Measurements from ENCODE around the gene MYL9. TPM values are rescaled to one million over a fixed set of nuclear protein-coding genes. Genes with fewer than 3 reads are reported as not detected.

MYL9 gene
- total RNA-seq (not detected), polyA plus RNA-seq (not detected)

DNA sequence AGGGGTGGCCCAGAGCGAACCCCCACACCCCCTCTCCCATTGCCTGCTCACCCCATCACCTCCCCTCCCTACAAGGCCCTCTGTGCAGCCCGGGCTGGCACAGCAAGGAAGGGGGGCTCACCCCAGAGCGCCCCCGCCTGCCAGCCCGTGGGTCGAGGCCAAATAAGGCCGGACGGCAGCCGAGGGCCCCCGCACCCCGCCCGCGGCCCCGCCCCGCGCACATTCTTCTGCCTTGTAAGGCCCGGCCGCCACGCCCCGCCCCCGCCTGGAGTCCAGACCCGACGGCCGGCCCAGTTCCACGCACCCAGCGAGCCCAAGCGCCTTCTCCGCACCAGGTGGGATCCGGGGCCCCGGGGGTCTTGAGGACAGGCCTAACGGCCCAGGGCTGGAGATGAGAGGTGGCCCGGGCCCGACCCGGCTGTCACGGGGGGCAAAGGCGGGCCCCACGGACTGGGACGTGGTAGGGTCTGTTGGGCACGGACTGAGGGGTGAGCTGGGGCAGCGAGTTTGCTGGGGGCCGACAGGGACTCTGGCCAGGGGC, at the start of gene MYL9:
TSS of gene MYL9 (plus strand) at position 293 of the 541 bp plus-strand sequence. CDS start 3,366 bp downstream, outside the sequence.
- H3K4me3 ChIP-seq (ENCODE audit: low read length): no peak within 1 kb of the TSS
- H3K36me3 ChIP-seq (ENCODE audit: insufficient read depth, low read length): no peaks in the 10 kb centered on the region
- Mint-ChIP-seq H3K4me3 (no peak within 1 kb of the TSS), H3K27ac (no peak within 1 kb of the TSS), H3K36me3 (no peaks in the 10 kb centered on the region), H3K4me1 (peaks cover 0 to 5% (median 4%) of the 10 kb centered on the region in 3 donors), H3K9me3 (no peaks in the 10 kb centered on the region), H3K27me3 (peaks cover 0 to 5% of the 10 kb centered on the region in 2 donors)
- POLR2A ChIA-PET: no interaction called here
- H3K9me3 ChIP-seq (ENCODE audit: low read length): no peaks in the 10 kb centered on the region
- H3K27ac ChIP-seq (ENCODE audit: low read depth, low read length): no peak within 1 kb of the TSS
- no peaks in the 10 kb centered on the region for H3K27me3 ChIP-seq (ENCODE audit: insufficient read depth, low read length, poor library complexity, severe bottlenecking)
- H3K4me1 ChIP-seq (ENCODE audit: insufficient read depth, low read length): no peaks in the 10 kb centered on the region
- CTCF ChIA-PET: no interaction called here
- no peak for DNase-seq

DNA sequence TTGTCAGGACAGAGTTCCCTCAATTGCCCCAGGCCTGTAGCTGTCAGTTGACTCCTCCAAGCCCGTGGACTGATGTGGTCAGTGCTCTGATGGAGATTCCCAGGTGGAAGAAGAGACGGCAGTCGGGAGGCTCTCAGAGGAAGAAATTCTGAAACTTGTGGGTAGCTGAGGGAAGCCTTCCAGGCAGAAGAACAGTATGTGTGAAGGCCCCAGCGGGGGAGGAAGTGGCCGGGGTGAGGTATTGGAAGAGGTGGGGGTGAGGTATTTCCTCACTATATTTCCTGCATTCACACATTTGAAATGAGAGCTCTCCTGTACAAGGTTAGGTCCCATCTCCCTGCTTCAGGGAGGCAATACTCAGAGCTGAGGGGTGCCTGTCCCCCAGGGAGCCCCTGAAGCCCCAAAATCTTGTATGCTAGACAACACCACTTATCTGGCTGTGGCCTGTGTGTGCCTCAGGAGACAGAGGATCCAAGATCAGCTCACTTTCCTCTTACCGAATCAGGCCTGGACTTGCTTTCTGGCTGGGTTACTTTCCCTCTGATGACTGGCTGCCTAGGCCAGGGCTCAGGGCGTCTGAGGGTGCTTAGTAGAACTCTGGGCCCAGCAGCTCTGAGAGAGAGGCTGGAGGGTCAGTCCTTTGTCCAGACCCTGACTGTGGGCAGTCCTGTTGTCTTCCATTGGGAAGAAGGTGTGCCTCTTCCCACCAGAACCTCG, 49.3 kb upstream of the MYL9 start:
- Mint-ChIP-seq H3K4me3 (peak overlapping the region; percentile 10 to 84 (median 79)), H3K27me3 (no peaks in the 10 kb centered on the region), H3K4me1 (peaks cover 43 to 59% (median 47%) of the 10 kb centered on the region in 3 donors), H3K9me3 (no peaks in the 10 kb centered on the region), H3K27ac (peak overlapping the region; percentile 88 to 98 (median 94)), H3K36me3 (peaks cover 0 to 14% (median 5%) of the 10 kb centered on the region in 3 donors)
- peaks cover 8% of the 10 kb centered on the region for H3K36me3 ChIP-seq (ENCODE audit: insufficient read depth, low read length)
- no peaks in the 10 kb centered on the region for H3K9me3 ChIP-seq (ENCODE audit: low read length)
- CTCF ChIA-PET: interaction anchor here (0.6 to 1.5 kb wide), 4 partner anchors 14 to 289 kb away, joined by 3 to 5 read pairs (median 4); partner anchors contain the start of gene SLA2
- H3K27me3 ChIP-seq (ENCODE audit: insufficient read depth, low read length, poor library complexity, severe bottlenecking): no peaks in the 10 kb centered on the region
- H3K4me1 ChIP-seq (ENCODE audit: insufficient read depth, low read length): peaks cover 26% of the 10 kb centered on the region
- POLR2A ChIA-PET: interaction anchor here (0.6 to 1.1 kb wide), 3 partner anchors 26 to 247 kb away, joined by 3 read pairs; no protein-coding TSS in a partner anchor
- H3K4me3 ChIP-seq (ENCODE audit: low read length): peak overlapping the region; percentile 53
- peak; percentile 40 to 73 (median 56) for DNase-seq
- peak overlapping the region; percentile 51 for H3K27ac ChIP-seq (ENCODE audit: low read depth, low read length)

DNA sequence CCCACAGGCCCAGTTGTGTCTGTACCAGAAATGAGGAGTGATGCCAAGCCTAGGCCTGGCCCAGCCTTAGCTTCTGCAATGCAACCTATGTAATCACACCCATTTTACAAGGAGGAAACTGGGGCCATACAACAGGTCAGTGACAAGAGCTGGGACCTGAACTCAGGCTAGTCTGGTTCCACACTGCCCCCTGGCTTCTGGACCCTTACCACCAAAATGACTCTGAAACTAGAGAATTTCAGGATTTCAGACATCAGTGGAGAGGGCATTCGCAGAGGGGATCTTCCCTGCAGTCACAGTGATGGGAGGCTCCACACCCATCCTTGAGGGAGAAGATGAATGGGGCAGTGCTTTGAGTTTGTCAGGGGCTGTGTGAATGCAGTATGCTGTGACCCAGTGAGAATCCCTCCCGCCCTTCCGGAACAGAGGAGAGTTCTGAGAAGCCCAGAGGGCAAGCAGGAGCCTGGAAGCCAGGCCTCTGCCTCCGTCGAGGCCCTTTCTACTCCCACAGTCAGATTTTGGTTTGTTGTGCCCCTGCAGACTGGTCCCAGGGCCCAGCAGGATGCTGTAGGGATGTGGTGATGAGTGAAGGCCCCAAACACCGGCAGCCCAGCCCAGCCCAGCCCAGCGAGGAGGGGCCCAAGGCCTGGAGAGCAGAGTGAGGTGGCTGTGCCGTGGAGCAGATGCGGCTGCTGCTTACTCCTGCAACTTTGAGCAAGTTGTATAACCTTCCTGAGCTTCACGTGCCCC, 48.1 kb upstream of the MYL9 start:
- DNase-seq: no peak
- CTCF ChIA-PET: interaction anchor here (1.1 to 1.5 kb wide), 2 partner anchors 13 to 291 kb away, joined by 3 to 5 read pairs; no protein-coding TSS in a partner anchor
- Histone ChIP-seq H3K9me3 (ENCODE audit: low read length) (no peaks in the 10 kb centered on the region), H3K4me3 (ENCODE audit: low read length) (no peak overlapping the region), H3K27ac (ENCODE audit: low read depth, low read length) (no peak overlapping the region), H3K27me3 (ENCODE audit: insufficient read depth, low read length, poor library complexity, severe bottlenecking) (no peaks in the 10 kb centered on the region), H3K36me3 (ENCODE audit: insufficient read depth, low read length) (peaks cover 19% of the 10 kb centered on the region), H3K4me1 (ENCODE audit: insufficient read depth, low read length) (peaks cover 26% of the 10 kb centered on the region)
- Mint-ChIP-seq H3K4me3 (peak overlapping the region in 1 of 7 donors; percentile 28), H3K27me3 (no peaks in the 10 kb centered on the region), H3K9me3 (no peaks in the 10 kb centered on the region), H3K27ac (peak overlapping the region in 7 of 8 donors; percentile 29 to 98 (median 88)), H3K36me3 (peaks cover 0 to 26% (median 5%) of the 10 kb centered on the region in 3 donors), H3K4me1 (peaks cover 43 to 54% (median 43%) of the 10 kb centered on the region in 3 donors)
- POLR2A ChIA-PET: no interaction called here

DNA sequence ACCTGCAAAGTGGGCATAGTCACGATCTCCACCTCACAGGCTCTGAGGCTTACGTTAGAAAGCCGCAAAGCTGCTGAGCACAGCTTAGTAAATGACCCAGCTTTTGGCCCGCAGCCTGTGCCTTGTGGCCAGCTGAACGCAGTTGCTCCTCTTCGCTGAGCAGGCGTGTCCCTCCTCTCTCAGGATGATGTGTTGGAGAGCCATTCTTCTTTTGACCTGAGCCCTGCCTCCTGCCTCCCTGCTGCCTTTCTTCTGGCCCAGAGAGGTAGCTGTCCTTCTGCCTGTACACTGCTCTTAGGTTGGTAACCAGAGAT, 47.6 kb upstream of the MYL9 start:
- ChIA-PET POLR2A (no interaction called here), CTCF (no interaction called here)
- Mint-ChIP-seq H3K4me3 (no peak overlapping the region), H3K9me3 (no peaks in the 10 kb centered on the region), H3K27ac (peak overlapping the region in 6 of 8 donors; percentile 68 to 95 (median 80)), H3K4me1 (peaks cover 43 to 54% (median 43%) of the 10 kb centered on the region in 3 donors), H3K27me3 (no peaks in the 10 kb centered on the region), H3K36me3 (peaks cover 0 to 31% (median 9%) of the 10 kb centered on the region in 3 donors)
- Histone ChIP-seq H3K9me3 (ENCODE audit: low read length) (no peaks in the 10 kb centered on the region), H3K4me1 (ENCODE audit: insufficient read depth, low read length) (peaks cover 26% of the 10 kb centered on the region), H3K36me3 (ENCODE audit: insufficient read depth, low read length) (peaks cover 22% of the 10 kb centered on the region), H3K4me3 (ENCODE audit: low read length) (no peak overlapping the region), H3K27me3 (ENCODE audit: insufficient read depth, low read length, poor library complexity, severe bottlenecking) (no peaks in the 10 kb centered on the region), H3K27ac (ENCODE audit: low read depth, low read length) (no peak overlapping the region)
- no peak for DNase-seq

DNA sequence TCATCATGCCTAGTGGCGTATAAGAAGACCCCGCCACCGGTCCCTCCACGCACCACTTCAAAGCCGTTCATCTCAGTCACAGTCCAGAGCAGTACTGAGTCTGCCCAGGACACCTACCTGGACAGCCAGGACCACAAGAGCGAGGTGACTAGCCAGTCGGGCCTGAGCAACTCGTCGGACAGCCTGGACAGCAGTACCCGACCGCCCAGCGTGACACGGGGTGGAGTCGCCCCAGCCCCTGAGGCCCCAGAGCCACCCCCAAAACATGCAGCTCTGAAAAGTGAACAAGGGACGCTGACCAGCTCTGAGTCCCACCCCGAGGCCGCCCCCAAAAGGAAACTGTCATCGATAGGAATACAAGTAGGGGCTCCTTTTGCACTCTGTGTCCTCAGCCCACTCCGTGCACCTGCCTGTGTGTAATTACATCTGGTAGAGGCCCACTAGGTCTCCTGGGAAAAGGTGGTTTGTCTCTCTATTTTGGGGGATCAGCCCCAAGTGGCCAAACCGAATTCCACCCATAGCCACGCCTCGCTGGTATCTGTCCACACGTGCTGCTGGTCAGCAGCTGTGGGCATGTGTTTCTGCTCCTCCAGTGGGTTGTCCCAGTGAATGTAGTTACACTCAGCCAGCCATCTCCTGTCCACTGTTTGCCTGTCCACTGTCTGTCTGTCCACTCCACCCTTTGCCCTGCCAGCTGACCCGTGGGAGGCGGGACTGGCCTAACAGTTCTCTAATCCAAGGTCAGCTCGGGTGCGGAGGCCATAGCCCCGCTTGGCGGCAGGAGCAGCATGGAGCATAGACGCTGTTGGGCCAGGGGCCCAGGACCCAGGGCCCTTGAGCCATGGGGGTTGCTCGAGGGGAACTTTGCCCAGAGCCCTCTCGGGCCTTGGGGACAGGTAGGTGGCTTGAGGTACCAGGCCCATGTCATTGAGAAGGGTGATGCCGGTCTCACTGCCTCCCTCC, 44.3 kb upstream of the MYL9 start:
- Histone ChIP-seq H3K4me3 (ENCODE audit: low read length) (no peak overlapping the region), H3K27me3 (ENCODE audit: insufficient read depth, low read length, poor library complexity, severe bottlenecking) (no peaks in the 10 kb centered on the region), H3K4me1 (ENCODE audit: insufficient read depth, low read length) (peaks cover 14% of the 10 kb centered on the region), H3K9me3 (ENCODE audit: low read length) (no peaks in the 10 kb centered on the region), H3K36me3 (ENCODE audit: insufficient read depth, low read length) (peaks cover 22% of the 10 kb centered on the region), H3K27ac (ENCODE audit: low read depth, low read length) (no peak overlapping the region)
- no peaks in the 10 kb centered on the region for H3K9me3 Mint-ChIP-seq
- no peaks in the 10 kb centered on the region for H3K27me3 Mint-ChIP-seq
- H3K36me3 Mint-ChIP-seq: peaks cover 0 to 57% (median 15%) of the 10 kb centered on the region in 3 donors
- CTCF ChIA-PET: no interaction called here
- DNase-seq: no peak
- no peak overlapping the region for H3K4me3 Mint-ChIP-seq
- POLR2A ChIA-PET: no interaction called here
- peak overlapping the region in 2 of 8 donors; percentile 9 to 46 for H3K27ac Mint-ChIP-seq
- peaks cover 25 to 30% (median 30%) of the 10 kb centered on the region in 3 donors for H3K4me1 Mint-ChIP-seq

DNA sequence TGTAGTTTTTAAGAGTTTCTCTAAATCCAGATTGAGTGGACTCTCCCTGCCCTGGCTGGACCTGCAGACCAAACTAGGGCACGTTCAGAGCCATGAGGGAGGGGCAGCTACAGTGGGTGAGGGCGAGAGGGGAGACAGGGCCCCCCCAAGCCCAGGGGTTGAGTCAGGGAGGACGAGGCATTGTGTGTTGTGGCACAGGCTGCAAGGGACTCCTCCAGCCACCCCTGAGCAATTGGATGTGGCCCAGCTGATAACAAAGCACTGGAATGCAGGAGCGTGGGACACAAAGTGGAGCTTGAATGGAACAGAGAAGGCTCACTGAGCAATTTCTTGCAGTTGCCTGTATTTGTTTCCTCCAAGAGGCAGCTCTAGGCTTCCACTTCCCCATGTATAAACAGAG, 43.5 kb upstream of the MYL9 start:
- POLR2A ChIA-PET: no interaction called here
- no peak for DNase-seq
- no peaks in the 10 kb centered on the region for H3K27me3 ChIP-seq (ENCODE audit: insufficient read depth, low read length, poor library complexity, severe bottlenecking)
- H3K4me3 Mint-ChIP-seq: no peak overlapping the region
- H3K36me3 ChIP-seq (ENCODE audit: insufficient read depth, low read length): peaks cover 22% of the 10 kb centered on the region
- H3K9me3 Mint-ChIP-seq: no peaks in the 10 kb centered on the region
- H3K27me3 Mint-ChIP-seq: no peaks in the 10 kb centered on the region
- H3K4me3 ChIP-seq (ENCODE audit: low read length): no peak overlapping the region
- CTCF ChIA-PET: no interaction called here
- H3K36me3 Mint-ChIP-seq: peaks cover 0 to 60% (median 15%) of the 10 kb centered on the region in 3 donors
- no peaks in the 10 kb centered on the region for H3K9me3 ChIP-seq (ENCODE audit: low read length)
- H3K27ac ChIP-seq (ENCODE audit: low read depth, low read length): no peak overlapping the region
- H3K27ac Mint-ChIP-seq: peak overlapping the region in 1 of 8 donors; percentile 9
- peaks cover 17 to 24% (median 21%) of the 10 kb centered on the region in 3 donors for H3K4me1 Mint-ChIP-seq
- H3K4me1 ChIP-seq (ENCODE audit: insufficient read depth, low read length): peaks cover 6% of the 10 kb centered on the region

DNA sequence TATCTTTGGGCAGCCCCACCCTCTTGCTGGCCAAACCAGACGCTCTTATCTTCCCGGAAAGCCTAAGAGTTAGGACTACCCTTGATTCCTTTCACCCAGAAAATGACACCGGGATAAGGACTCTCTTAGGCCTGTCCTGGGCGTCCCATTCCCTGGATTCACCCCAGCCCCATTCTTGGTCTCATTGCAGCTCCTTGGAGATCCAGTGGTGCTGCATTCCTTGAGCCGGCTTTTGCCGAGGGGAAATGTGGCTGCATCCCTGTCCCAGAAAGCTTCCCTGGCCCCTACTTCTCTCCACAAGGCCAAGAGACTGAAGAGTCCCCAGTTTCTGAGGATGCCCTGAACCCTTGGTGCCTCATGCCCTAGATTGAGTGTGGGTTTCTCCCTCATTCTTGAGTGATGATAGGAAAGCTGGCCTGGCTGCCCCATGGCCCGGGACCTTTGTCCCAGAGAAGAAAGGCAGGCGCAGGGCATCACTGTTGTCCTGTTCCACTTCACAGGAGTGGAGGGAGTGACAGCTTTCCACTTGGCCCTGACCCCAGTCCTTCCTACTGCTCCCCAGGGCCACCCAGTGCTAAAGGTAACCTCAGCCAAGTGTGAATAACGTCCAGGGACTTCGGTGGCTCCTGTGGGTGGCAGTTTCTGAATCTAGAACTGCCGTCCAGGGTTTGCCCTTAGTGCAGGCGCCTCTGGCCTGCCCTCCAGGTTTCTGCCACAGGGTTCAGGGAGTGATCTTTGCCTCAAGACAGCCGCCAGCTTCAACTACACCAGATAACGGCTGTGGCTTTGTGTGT, 42.7 kb upstream of the MYL9 start:
- CTCF ChIA-PET: no interaction called here
- H3K36me3 ChIP-seq (ENCODE audit: insufficient read depth, low read length): peaks cover 22% of the 10 kb centered on the region
- no peaks in the 10 kb centered on the region for H3K4me1 ChIP-seq (ENCODE audit: insufficient read depth, low read length)
- no peak overlapping the region for H3K4me3 ChIP-seq (ENCODE audit: low read length)
- DNase-seq: no peak
- Mint-ChIP-seq H3K27ac (no peak overlapping the region), H3K9me3 (no peaks in the 10 kb centered on the region), H3K36me3 (peaks cover 0 to 65% (median 18%) of the 10 kb centered on the region in 3 donors), H3K4me1 (peaks cover 14 to 19% (median 14%) of the 10 kb centered on the region in 3 donors), H3K27me3 (no peaks in the 10 kb centered on the region), H3K4me3 (no peak overlapping the region)
- no peak overlapping the region for H3K27ac ChIP-seq (ENCODE audit: low read depth, low read length)
- no peaks in the 10 kb centered on the region for H3K27me3 ChIP-seq (ENCODE audit: insufficient read depth, low read length, poor library complexity, severe bottlenecking)
- POLR2A ChIA-PET: no interaction called here
- H3K9me3 ChIP-seq (ENCODE audit: low read length): no peaks in the 10 kb centered on the region
